Measurements from ENCODE around the gene BAD. TPM values are rescaled to one million over a fixed set of nuclear protein-coding genes. Genes with fewer than 3 reads are reported as not detected.
A peak's percentile ranks its signal among the peaks of the same experiment; 100 is the strongest.

Gene BAD
- total and polyA plus RNA-seq, 2 of the 13 experiments (the other 11 are each of a cell fraction or from before 2014, with no cell fraction given): 17.9 to 28.5 TPM

- TF ChIP-seq NFYB (CRISPR knock-in tag; IDR thresholded peaks at IDR 0.05): peak; percentile 24; the same call in 1 of the 2 replicates
- no peak for TF ChIP-seq ZNF800 (CRISPR knock-in tag; IDR thresholded peaks at IDR 0.05)
- TF ChIP-seq ZFP36L1 (CRISPR knock-in tag; IDR thresholded peaks at IDR 0.05): no peak
- TF ChIP-seq GMEB1 (CRISPR knock-in tag; IDR thresholded peaks at IDR 0.05; ENCODE audit: borderline replicate concordance): peak; percentile 51; the same call in 1 of the 2 replicates
- TF ChIP-seq PBX3 (CRISPR knock-in tag; IDR thresholded peaks at IDR 0.05; ENCODE audit: borderline replicate concordance): no peak
- TF ChIP-seq ZFX (CRISPR knock-in tag; IDR thresholded peaks at IDR 0.05; ENCODE audit: low read depth): peak; percentile 72
- TF ChIP-seq ZFY (CRISPR knock-in tag; IDR thresholded peaks at IDR 0.05): peak; percentile 51; the same call in 1 of the 2 replicates
- no peak for TF ChIP-seq ZNF354B (CRISPR knock-in tag; IDR thresholded peaks at IDR 0.05)
- no peak for TF ChIP-seq ZNF775 (CRISPR knock-in tag; IDR thresholded peaks at IDR 0.05; ENCODE audit: borderline replicate concordance)
- TF ChIP-seq RERE (CRISPR knock-in tag; IDR thresholded peaks at IDR 0.05; ENCODE audit: low read depth): peak; percentile 61; the same call in 1 of the 2 replicates
- peak; percentile 14; the same call in 1 of the 2 replicates for TF ChIP-seq ZBTB10 (CRISPR knock-in tag; IDR thresholded peaks at IDR 0.05; ENCODE audit: borderline replicate concordance)
- peak; percentile 93 for TF ChIP-seq TFAP4 (IDR thresholded peaks at IDR 0.05; ENCODE audit: borderline replicate concordance, low read depth)
These were observed 46.9 kb downstream of the BAD start (continued) for GRCh38 chr11:64237484-64237951.
